Fibroblast of lung (primary cell): ENCODE measurements around the gene OR10A4.

Experiments used
- EZH2 ChIP-seq: IDR thresholded peaks from 2 replicates; pipeline ENCODE4 v1.5.1; 2012; ENCODE audit warnings: low read length, control low read depth, mild to moderate bottlenecking; ENCODE audit errors: missing control alignments
- TF ChIP-seq, protein P1 (sequence below), 2 donors: IDR thresholded peaks in 1 of 2; conservative IDR thresholded peaks in 1 of 2; 1 replicate in 1 of 2; 2 replicates in 1 of 2; pipeline ENCODE4 v1.5.1; 2011 to 2012; ENCODE audit warnings: low read length in 2 of 2, control low read depth in 1 of 2, inconsistent platforms in 1 of 2, low read depth in 1 of 2, mild to moderate bottlenecking in 1 of 2

DNA sequence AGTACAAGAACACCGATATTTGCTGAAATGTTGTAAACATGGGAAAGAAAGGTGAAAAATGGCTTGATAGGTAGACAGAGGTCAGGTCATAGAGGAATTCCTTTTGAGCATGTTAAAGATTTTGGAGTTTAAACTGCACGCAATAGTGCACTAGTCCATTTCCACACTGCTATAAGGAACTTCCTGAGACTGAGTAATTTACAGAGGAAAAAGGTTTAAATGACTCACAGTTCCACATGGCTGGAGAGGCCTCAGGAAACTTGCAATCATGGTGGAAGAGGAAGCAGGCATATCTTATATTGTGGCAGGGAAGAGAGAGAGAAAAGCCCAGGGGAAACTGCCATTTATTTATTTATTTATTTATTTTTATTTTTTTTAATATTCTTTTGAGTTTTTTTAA, 25.9 kb upstream of the OR10A4 start:
- TF ChIP-seq EZH2: no peak
- TF ChIP-seq, protein P1, sequence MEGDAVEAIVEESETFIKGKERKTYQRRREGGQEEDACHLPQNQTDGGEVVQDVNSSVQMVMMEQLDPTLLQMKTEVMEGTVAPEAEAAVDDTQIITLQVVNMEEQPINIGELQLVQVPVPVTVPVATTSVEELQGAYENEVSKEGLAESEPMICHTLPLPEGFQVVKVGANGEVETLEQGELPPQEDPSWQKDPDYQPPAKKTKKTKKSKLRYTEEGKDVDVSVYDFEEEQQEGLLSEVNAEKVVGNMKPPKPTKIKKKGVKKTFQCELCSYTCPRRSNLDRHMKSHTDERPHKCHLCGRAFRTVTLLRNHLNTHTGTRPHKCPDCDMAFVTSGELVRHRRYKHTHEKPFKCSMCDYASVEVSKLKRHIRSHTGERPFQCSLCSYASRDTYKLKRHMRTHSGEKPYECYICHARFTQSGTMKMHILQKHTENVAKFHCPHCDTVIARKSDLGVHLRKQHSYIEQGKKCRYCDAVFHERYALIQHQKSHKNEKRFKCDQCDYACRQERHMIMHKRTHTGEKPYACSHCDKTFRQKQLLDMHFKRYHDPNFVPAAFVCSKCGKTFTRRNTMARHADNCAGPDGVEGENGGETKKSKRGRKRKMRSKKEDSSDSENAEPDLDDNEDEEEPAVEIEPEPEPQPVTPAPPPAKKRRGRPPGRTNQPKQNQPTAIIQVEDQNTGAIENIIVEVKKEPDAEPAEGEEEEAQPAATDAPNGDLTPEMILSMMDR (conservative IDR thresholded peaks at IDR 0.05 in 1 of 2, IDR thresholded peaks at IDR 0.05 in 1 of 2; ENCODE audit: low read depth in 1 of 2, low read length in 2 of 2): no peak
